Stimulated activated CD8-positive, alpha-beta memory T cell treated with anti-CD3 and anti-CD28 coated beads, Interleukin-4, amount 100 ng/mL, for 1 hour (primary cell): Measurements from ENCODE around the gene XRCC3.
"Not testable (repeated sequence)": the region's sequence is repeated elsewhere in the genome, so short reads cannot be mapped to it uniquely, and the experiment has no call there.

Experiments
- DNase-seq, 2 donors: peaks; one replicate each; pipeline ENCODE4 v3.0.0-alpha.2; 2020; ENCODE audit warnings: low read depth in 2 of 2, low spot score in 1 of 2

The XRCC3 gene

DNA sequence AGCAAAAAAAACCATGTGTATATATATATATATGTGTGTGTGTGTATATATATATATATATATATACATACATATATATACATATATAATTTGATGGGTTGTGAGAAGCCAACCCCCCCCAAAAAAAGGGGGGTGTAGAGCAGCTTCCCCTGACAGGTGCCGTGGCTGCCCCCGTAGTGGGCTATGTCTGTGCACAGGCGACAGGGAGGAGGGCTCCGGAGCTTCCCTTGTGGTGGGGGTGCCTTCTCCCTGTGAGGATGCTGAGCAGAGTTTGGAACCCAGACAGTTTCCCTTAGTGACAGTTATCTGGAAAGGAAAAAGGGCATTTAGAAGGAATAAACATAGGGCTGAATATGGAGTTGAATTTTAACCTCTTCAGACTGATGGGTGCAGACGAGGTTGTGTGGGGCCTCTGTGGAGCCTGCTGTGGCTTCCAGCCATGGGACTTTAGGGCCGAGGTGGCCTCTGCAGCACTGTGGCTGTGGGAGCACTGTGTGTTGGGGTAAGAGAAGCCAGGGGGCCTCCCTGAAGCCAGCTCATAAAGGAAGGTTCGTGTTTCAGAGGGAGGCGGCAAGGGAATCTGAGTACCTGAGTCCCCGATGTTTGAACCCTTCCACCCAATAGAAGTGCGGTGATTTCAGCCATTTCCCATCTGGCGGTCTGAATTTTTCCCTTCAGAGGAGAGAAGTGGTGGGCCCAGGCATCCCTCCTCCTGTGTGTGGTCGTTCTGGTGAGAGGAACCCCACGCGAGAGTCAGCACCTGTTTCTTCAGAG lies 19.8 kb downstream of the XRCC3 start:
- DNase-seq = no peak

DNA sequence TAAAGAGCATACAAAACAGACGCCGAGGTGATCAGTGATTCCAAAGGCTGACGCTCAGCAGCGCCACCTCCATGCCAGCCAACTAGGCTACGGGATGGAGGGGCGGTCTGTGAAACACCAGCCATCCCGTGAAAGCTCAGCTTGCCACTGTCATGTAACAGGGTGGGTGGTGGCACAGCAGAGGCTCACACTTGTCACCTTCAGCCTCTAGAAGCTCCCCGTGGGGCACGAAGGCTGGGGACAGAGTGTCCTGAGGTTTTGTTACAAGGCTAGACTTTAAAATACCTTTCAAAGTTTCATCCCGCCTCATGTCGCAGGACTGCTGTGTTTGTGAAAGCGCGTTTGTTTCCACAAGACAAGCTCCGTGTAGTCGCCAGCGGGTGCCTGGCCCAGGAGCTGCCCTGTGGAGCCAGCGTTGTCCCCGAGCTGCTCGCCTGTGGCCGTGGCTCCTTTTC lies 20.7 kb downstream of the XRCC3 start:
- no peak for DNase-seq

DNA sequence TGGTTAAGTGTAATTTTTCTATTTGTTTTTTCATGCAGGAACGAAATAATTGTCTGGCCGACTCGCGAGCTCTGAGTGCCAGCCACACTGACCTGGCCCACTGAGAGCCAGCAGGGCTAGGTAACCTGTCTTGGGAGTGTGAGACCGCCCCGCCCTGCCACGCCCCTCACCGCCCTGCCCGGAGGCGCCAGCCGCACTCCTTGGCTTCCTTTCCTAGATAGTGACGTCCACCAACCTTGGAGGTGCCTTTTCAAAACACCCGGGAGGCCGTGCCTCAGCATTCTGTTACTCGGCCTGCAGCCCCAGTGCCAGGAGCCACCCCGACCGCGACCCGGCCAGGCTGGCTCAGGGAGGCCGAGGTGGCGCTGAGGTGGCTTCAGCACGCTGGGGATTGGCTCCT lies 21.7 kb downstream of the XRCC3 start:
- DNase-seq = no peak

DNA sequence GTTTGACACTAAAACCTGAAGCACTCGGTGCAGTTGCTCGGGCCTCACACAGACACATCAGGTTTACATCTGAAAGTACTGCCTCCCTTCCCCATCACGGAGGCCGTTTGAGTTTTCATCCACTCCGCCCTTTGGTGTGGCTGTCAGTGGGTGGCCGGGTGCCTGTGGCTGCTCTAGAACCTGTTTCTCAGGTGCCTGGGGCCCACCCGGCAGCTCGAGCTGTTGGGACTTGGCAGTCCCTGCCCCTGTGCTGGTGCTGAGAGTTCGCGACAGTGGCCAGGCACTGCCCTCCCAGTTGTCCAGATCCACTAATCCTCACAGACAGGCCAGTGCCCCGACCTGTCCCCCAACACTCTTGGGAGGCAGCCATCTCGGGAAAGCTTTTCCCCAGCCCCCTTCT lies 22.4 kb downstream of the XRCC3 start:
- no peak for DNase-seq

DNA sequence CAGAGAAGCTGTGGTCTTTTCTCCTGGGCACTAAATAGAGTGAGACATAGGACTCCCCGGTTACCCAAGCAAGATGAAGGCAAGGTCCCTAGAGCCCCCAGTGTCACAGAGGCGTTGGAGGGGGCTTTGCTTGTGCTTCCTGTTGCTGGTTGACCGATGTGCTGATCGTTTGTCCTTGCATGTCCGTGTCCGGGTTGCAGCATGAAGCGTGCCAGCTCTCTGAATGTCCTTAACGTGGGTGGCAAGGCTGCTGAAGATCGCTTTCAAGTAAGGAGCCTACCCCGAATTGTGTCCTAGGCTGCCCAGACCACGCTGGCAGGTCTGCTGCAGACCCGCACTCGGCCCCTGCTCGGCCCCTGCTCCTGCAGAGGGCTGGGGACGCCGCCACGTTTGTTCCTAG lies 23.1 kb downstream of the XRCC3 start:
- DNase-seq = no peak

DNA sequence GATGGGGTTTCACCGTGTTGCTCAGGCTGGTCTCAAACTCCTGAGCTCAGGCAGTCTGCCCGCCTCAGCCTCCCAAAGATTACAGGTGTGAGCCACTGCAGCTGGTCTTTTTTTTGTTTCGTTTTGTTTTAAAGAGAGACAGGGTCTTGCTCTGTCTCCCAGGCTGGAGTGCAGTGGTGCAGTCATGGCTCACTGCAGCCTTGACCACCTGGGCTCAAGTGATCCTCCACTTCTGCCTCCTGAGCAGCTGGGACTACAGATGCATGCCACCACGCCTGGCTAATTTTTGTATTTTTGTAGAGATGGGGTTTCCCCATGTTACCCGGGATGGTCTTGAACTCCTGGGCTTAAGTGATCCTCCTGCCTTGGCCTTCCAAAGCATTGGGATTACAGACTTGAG lies 23.6 kb downstream of the XRCC3 start:
- DNase-seq = not testable (repeated sequence)

DNA sequence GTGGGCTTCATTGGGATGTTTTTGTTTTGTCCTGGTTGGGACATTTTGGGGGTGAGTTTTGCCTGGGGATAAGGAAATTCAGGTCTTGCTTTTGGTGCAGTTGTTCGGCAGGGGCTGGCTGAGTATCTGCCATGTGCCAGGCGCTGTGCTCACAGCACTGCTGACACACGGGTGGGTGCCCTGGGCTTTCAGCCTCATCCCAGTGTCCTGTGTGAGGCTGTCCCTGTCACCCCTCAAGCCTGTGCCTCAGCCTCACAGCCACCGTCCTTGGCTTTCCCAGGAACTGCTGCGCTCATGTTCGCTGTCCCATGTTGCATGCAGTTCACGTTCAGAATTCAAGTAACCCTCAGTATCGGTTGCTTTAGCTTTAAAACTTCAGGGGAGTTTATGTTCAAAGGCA lies 24.9 kb downstream of the XRCC3 start:
- DNase-seq = no peak

DNA sequence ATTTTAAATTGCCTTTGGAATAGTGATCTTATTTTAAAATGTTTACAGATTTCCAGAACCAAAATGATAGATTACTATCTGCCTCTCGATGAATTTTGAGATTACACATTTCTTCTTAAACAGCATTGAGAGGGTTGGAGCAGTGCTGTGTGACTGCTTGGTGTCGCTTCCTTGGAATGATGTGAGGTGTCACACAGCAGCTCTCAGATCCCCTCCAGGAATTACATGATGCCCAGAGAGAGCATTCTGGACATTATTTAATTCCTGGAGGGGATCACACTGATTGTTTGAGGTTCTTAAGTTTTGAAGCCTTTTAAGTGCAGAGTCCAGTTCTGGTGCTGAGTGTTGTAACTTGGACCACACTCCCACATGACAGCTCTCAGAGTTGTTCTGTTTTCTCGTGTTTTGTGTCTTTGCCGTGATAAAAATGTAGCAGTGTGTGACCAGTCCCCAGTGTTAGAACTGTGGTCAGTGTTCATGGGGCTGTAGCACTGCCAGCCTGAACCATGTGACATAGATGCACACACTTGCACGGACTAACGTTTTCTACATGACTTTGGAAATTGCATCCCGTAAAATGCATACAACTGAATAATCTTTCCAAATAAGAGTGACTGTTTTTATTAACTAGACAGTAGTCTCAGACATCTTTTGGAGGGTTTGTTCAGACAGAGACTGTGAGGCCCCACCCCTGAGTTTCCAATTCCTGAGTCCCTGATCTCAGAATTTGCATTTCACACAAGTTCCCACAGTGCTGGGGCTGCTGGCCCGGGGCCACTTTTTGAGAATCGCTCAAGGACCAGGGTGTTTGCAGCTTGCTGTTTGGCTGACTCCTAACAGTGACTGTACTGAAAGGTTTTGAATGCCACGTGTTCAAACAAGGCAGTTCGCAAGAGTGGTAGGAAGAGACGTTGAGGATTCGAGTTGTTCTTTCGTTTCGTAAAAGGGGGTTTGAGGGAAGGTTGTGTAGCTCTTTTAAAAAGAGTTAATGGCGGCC lies 26.0 kb downstream of the XRCC3 start:
- DNase-seq = no peak

DNA sequence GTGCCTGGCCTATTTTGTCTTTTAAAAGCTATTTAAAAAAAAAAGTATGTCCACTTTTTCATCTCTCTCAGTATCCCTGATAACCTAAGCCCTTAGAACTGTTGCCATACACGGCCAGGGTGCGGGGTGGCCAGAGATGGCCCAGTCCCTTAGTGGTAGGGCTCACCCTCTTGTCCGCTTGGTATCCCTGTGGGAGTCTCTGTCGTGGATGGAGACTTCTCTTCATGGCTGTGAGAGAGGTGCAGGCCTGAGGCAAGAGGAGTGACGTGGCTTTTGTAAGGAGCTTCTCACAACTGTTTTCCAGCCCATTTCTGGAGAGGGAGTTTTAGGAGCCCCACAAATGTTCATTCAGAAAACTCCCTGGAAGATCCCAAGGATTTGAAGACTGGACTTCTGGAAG lies 26.8 kb downstream of the XRCC3 start:
- DNase-seq = no peak

DNA sequence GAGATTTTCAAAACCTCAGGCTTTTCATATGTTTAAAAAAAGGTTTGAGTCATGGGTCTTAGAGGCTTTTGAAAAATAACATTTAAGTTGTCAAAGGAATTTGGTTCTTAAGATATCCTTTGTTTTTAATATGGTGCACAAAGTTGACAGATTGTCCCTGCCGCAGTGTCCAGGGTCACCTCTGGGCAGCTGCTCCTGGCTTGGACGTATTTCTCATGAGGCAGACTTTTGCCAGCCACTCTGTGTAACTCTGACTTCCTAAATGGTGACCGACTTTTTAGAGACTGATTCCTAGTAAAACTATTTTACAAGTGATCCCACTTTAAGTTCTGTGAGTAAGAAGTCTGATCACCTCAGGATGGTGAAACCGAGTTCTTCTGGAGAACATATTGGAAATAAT lies 27.5 kb downstream of the XRCC3 start:
- DNase-seq = no peak

DNA sequence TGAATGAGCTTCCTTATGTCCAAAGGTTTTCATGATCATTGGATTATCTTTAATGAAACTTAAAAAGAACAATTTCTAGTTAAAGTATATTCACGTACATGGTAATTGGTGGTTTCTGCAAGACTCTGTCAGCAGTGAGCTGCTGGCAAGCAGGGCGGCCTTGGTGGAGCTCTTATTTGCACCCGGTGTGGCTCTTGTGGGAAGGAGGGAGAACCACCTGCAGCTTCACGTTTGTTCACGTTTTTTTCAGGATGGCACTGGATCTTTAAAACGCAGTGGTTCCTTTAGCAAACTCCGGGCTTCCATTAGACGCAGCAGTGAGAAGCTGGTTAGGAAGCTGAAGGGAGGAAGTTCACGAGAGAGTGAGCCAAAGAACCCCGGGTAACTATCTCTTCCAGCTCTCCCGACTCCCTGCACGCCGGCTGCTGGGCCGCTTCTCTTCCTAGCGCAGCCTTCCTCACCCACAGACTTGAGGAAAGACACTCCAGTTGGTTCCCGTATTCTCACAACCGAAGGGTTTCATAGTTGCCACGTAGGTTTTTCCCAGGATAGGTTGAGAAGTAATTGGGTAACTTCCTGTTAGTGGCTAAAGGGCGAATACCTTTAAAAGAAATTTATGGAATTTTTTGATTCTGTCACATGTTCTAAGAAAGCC lies 28.3 kb downstream of the XRCC3 start:
- DNase-seq = no peak

DNA sequence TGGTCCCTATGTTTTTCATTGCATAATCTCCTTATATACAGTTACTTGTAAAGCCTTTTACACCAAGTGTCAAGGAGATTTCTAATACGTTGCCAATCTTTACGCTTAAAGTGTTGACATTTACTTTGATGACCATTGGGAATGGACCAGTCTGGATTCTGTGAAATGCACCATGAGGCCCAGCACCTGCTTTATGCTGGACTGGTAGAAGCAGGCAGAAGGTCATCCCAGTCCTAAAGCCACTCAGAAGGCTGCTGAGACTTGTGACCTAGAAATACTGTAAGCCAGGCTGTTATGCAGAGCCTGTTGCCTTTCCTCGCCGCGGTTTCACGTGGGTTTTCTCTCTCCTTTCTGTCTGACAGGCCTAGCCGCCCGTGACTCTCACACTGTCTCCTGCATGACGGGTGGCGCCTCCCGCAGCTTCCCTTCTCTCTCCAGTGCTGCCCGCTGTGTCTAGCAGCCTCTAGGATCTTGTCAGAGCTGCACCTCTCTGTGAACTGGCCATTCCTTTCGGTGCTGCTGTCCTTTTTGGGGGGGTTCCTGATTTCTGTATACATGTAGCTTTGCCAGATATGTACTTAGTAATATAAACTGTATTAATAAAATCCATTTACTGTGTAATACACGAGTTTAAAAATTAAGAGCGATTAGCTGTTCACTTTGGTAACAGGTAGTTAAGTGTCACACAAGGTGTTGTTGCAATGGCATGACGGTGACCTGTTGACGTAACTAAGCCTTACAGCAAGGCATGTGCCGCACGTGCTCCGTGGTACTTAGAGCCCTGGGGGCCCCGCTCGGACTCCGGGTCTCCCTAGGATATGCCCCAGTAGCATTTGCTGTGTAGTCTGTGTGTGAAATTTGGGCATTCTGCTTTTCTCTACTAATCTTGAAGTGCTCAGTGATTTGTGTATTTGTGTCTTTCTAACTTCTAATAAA lies 29.7 kb downstream of the XRCC3 start:
- DNase-seq = no peak

DNA sequence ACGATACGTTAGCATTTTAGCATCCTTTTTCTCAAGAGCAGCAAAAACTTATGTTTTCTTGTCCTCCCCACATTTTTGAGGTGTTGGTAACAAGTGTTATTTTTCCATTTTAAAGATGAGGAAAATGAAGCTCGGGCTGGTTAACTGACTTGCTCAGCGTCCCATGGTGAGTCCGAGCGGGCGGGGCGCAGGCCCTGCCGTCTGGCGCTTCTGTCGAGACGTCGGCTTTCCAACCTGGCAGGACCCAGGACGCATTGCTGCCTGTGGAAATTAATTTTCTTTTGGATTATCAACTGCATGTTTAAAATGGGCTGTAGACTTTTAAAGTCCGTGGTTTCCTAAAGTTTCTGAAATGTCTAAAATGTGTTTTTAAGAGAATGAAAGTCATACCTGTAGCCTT lies 30.4 kb downstream of the XRCC3 start:
- DNase-seq = no peak

DNA sequence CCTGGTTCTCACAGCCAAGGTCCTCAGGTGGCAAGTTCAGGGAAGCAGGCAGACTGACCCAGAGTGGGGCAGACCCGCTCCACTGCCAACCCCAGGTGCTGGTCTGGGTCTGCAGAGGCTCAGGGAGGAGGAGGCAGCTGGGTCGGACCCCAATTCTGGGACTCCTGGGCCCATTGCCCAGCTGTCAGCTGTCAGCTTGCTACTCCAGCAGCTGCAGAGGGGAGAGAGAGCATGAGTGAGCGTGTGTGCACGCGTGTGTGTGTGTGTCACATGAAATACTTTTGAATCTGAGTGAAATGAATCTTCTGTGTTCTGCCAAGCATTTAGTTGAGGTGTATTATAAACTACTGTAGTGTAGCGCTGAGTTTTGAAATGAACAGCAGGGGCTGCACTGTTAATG lies 30.8 kb downstream of the XRCC3 start:
- no peak for DNase-seq

DNA sequence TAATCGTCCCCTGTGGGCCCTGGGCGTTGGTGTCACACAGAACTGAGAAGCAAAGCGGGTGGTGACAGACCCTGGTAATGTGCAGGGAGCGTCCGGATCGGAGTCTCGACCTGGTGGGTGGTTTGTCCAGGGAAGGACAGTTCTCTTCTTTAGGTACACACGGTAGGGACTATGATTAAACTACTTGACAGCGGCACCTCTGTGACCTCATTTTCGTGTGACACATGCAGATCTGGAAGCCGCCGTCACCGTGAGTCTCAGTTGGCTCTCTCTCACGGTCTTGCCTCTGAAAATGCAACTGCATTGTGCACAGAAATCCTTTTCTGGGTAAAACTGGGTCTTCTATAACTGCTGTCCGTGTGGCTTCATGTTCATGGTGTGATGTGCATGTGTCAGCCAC lies 32.1 kb downstream of the XRCC3 start:
- no peak for DNase-seq

DNA sequence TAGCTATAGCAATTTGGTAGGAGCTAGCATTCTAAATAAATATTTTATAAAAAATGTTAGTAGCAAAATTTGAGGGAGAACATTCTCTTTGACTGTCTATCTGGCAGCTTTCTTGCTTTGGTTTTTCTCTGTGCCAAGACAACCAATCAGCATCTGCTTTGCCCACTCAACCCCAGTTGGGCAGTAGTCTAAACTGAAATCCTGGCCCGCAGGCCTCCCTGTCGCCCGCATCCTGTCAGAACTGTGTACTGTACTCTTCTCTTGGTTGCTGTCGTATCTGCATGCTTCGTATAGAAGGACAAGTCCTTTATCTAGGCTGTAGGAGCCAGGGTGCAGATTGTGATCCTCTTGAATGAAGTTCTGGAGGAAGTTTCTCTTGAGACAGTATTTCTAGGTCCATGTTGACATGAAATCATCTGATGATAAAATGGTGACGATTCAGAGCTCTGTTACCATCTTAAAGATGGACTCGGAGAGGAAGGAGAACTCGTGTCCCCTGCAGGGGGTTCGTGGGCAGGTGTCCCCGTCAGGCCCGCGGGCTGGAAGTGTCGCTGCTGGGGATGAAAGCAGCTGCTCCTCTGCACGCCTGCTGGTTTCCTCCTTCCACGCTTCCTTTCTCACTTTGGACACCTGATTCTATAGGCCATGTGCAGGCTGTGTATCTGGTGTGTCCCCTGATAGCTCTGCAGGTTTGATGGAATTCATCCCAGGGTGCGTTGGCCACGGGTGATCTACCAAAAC lies 34.6 kb downstream of the XRCC3 start:
- DNase-seq = no peak

DNA sequence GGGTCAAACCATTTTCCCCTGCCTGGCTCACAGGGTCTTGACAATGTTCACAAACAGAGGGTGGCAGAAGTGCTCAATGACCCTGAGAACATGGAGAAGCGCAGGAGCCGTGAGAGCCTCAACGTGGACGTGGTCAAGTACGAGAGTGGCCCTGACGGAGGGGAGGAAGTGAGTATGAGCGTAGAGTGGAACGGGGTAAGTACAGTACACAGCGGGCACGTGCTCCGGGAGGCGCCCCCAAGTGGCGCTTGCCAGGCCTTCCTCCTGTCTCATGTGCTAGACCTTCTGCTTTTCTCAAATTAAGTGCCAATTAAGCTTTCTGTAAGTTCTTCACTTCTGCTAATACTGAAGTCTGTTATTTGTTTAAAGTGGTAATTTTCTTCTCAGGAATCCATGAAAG lies 35.9 kb downstream of the XRCC3 start:
- DNase-seq = no peak

DNA sequence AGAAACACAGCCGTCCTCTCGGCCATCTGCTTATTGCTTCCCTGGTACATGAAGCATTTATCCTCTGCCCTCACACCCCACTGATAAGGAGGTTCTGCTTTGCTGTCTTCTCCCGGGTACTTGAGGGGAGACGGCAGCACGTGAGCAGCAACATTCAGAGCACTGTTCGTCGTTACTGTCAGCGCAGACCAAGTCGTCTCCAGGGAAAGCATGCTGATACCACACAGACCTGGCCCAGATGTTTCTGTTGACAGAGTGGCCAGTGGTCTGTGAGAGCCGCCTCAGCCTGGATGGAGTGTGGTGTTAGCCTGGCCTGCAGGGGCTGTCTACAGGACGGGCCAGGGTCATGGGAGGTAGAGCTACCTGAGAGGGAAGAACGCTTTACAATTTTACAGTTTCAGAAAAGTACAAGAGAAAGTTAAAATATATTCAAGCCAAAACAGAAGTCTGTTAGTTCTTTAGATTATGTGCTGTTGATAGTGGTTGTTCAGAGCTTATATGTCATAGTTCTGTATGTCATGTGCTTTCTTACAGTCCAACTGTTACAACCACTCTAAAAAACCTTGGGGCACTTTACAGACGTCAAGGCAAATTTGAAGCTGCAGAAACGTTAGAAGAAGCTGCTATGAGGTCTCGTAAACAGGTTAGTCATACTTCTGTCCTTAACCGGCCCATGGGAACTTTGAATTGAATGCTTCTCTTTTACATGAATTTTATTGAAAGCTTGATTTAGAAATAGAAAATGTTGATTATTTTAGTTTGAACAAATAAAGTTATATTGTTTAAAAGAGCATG lies 38.2 kb downstream of the XRCC3 start:
- DNase-seq = no peak

DNA sequence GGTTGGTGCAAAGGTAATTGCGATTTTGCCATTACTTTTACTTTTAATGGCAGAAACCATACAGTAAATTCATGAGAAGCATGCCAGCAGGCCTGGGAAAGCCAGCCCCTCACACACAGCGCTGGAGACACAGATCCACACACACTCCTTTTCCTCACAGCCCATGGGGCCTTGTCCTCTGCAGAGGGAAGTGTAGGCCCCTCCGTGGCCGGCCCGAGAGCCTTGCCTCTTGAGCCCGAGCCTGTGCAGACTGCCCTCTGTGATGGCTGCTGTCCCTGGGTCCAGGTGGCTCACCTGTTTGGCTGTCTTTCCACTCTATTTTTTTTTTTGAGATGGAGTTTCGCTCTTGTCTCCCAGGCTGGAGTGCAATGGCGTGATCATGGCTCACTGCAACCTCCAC lies 39.3 kb downstream of the XRCC3 start:
- no peak for DNase-seq
